Stimulated activated CD4-positive, alpha-beta T cell treated with anti-CD3 and anti-CD28 coated beads, Interleukin-4, amount 100 ng/mL, for 4 hours (primary cell): ENCODE data around the gene ZCWPW1.
"Not testable (repeated sequence)": the region's sequence is repeated elsewhere in the genome, so short reads cannot be mapped to it uniquely, and the experiment has no call there.

Experiments
- DNase-seq, 2 experiments: peaks; one replicate each; pipeline ENCODE4 v3.0.0-alpha.2; 2020

The ZCWPW1 gene

GRCh38 chr7:100371561-100372171, 56.8 kb downstream of the ZCWPW1 start:
- no peak for DNase-seq

DNA sequence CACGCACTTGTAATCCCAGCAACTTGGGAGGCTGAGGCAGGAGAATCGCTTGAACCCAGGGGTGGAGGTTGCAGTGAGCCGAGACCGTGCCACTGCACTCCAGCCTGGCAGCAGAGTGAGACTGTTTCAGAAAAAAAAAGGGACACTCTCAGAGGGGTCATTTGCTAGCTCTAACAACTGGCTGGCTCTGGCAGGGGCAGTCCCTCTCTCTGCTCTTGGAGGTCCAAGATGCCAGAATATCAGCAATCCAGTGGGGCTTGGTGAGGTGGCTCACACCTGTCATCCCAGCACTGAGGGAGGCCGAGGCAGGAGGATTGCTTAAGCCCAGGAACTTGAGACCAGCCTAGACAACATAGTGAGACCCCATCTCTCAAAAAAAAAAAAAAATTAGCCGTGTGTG, 57.8 kb downstream of the ZCWPW1 start:
- DNase-seq: no peak

- no peak for DNase-seq
Measured at GRCh38 chr7:100370303-100370702, 58.2 kb downstream of the ZCWPW1 start.

DNA sequence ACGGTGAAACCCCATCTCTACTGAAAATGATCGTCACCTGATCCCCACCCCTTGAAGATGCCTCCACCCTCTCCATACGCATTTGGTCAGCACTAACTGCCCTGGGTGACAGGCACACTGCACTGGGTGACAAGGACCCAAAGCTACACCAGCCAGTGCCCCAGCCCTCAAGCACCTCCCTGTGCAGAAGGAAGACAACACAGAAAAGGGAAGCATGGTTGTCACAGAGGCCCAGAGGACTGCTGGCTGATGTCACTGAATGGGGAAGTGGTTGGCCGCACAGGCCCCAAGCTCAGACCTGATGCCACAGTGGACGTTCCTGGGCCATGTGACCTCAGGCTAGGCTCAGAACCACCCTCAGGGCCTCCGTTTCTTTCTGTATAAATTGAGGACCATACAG, 59.4 kb downstream of the ZCWPW1 start:
- DNase-seq: no peak

DNA sequence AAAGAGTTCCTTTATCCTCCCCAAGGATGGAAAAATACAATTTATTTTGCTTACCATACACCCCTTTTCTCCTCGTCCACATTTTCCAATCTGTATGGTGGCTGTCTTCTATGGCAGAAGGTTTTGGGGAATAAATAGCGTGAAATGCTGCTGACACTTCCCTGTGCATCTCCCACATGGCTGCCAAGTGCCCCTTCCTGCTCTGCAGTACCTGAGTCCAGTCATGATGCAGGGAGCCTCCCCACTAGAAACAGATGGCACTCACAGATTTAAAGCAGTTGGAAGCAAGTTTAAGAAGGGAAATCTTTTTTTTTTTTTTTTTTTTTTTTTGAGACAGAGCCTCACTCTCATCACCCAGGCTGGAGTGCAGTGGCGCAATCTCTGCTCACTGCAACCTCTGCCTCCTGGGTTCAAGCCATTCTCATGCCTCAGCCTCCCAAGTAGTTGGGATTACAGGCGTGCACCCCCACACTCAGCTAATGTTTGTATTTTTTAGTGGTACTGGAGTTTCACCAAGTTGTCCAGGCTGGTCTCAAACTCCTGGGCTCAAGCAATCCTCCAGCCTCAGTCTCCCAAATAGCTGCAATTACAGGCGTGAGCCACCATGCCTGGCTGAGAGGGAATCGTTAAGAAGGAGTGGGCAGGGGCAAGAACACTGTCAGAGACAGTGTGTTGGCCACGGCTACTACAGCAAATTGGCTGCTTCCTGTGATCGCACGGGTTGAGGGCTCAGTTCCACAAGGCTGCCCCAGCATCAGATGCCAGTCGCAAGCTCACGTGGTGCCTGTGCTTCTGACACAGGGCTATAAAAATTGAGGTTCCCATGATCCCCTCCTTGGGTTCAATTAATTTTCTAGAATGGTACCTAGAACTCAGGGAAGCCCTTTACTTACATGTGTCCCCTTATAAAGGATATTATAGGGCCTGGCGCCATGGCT, 60.6 kb downstream of the ZCWPW1 start:
- DNase-seq: no peak

- DNase-seq: no peak
Measured at GRCh38 chr7:100367251-100367620, 61.3 kb downstream of the ZCWPW1 start.

DNA sequence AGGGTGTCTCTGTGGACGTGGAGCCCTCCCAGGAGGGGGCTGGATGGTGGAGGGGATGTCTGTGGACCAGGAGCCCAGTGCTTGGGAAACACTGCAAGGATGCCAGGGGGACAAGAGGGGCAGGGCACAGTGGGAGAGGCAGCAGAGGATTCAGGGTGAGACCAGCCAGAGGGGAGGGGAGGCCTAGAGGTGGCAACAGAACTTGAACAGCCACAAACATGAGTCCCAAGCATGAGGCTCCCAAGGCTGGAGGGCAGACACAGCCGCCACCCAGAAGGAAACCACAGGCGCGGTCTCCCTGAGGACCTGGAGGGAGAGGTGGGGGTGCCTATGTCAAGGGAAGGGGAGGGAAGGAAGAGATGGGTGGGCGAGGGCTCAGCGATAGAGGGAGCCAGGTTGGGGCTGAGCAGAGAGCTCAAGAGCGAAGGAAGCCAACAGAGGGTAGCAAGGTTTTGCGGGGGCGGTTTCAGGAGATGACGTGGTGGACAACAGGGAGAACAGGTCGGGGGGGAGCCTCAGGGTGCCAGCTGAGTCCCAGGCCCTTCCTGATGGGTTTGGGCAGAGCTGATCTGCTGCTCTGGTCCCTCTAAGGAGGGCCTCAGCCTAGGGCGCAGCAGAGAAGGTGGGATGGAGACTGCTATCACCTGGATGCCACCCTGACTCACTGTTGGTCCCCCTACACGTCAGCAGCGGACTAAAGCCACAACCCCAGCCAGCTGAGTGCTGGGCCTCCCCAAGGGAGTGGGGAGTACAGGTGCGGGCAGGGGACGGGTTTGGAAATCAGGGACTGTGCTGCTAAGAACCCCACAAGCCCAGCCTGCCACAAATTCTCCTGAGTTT, 61.9 kb downstream of the ZCWPW1 start:
- DNase-seq: peak in 1 of 2 experiments; percentile 11

DNA sequence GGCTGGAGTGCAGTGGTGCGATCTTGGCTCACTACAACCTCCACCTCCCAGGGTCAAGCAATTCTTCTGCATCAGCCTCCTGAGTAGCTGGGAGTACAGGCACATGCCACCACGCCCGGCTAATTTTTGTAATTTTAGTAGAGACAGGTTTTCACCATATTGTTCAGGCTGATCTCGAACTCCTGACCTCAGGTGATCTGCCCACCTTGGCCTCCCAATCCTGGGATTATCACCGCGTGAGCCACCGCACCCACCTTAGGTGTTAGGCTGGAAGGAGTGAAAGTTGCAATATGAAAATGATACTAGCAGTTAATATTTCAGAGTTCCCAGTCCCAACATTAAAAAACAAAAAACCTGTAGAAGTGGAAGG, 62.5 kb downstream of the ZCWPW1 start:
- DNase-seq: not testable (repeated sequence)

- DNase-seq: no peak
Measured at GRCh38 chr7:100364480-100364879, 64.0 kb downstream of the ZCWPW1 start.

DNA sequence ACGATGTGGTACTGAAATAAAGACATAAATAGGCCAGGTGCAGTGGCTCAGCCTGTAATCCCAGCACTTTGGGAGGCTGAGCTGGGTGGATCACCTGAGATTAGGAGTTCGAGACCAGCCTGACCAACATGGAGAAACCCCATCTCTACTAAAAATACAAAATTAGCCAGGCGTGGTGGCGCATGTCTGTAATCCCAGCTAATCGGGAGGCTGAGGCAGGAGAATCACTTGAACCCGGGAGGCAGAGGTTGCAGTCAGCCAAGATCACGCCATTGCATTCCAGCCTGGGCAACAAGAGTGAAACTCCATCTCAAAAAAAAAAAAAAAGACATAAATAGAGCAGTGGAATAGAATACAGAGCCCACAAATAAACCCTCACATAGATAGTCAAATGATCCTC, 64.7 kb downstream of the ZCWPW1 start:
- not testable (repeated sequence) for DNase-seq

DNA sequence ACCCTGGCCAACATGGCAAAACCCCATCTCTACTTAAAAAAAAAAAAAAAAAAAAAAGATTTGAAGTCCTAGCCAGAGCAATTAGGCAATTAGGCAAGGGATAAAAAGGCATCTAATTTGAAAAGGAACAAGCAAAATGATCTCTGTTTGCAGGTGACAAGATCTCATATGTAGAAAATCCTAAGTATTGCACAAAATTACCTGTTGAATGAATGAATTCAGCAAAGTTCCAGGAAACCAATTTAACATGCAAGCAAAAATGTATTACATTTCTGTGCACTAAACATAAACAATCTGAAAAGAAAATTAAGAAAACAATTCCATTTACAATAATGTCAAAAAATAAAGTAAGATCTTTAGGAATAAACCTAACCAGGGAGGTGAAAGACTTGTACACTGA, 65.4 kb downstream of the ZCWPW1 start:
- no peak for DNase-seq

DNA sequence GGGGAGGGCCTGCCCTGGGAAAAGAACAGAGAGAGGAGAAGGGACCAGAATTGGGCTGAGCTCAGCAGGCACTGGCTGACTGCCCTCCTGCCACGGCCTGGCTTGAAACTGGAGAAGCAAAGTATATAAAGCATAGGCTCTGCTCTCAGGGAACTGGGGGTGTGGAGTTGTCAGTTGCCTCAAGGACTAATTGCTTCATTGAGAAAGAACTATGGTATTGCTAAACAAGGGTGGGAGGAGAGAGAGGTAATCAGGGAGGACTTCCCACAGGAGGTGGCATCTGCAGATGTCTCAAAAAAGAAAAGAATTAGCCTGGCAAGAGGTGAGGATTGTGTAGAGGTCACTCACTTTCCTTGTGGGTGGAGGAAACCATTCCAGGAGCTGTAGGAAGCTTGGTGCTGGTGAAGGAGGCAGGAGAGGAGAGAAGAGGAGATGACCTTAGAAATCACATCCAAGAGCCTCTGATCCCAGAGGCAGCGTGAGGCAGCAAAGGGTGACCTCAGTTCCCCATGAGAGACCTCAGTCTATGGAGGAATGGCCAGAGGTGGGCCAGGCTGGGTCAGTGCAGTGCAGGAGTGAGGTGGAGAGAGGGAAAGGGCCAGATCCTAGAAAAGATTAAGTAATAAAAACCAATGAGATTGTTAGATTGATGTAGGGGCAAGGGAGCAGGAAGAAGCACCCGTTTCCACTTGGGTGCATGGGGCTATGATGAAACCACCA, 68.2 kb downstream of the ZCWPW1 start:
- DNase-seq: no peak

DNA sequence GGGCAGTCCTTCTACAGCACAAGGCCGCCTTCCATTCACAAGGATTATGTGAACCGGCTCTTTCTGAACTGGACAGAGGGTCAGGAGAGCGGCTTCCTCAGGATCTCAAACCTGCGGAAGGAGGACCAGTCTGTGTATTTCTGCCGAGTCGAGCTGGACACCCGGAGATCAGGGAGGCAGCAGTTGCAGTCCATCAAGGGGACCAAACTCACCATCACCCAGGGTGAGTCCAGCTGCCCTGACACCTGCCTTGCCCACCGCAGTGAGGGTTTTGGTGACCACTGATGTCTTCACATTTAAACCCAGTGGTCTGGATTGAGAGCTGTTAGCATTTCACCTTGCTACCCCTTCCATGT, 69.7 kb downstream of the ZCWPW1 start:
- no peak for DNase-seq

- DNase-seq: no peak
Measured at GRCh38 chr7:100358027-100358856, 70.3 kb downstream of the ZCWPW1 start, which contains the start of gene PILRB. PILRB (plus strand) TSS chr7:100358117; CDS start chr7:100358303, 186 bp downstream.

DNA sequence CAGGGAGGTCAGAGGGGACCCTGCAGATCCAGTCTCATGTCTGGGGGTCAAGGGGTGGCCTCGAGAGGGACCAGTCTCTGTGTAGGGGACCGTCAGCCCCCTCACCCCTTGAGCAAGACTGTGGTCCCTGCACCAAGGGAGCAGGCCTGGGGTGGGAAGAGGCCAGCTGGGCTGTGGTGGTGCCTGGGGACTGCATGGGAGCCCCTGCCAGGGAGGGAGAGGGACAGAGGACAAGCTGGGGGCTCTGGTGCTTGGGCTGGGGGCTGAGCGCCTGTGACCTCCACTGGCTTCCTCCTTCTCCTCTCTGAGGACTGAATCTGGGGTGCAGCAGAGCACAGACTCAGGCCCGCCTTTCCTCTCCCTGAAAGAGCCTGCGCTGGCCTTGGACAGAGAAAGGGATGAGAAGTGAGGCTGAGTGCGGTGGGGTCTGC, 71.4 kb downstream of the ZCWPW1 start:
- no peak for DNase-seq

- DNase-seq: no peak
Measured at GRCh38 chr7:100356416-100357068, 72.0 kb downstream of the ZCWPW1 start.

GRCh38 chr7:100353685-100354330, 74.7 kb downstream of the ZCWPW1 start:
- peak; percentile 34 to 68 for DNase-seq

GRCh38 chr7:100352984-100353684, 75.4 kb downstream of the ZCWPW1 start:
- DNase-seq: no peak

- DNase-seq: not testable (repeated sequence)
Measured at GRCh38 chr7:100352230-100352781, 76.2 kb downstream of the ZCWPW1 start.

- DNase-seq: no peak
Measured at GRCh38 chr7:100351657-100352058, 76.8 kb downstream of the ZCWPW1 start.
